ENCODE measurements around the gene MYL3.

GRCh38 chr3:46852334-46852720, 10.9 kb downstream of the MYL3 start:
- TF ChIP-seq, protein P1, sequence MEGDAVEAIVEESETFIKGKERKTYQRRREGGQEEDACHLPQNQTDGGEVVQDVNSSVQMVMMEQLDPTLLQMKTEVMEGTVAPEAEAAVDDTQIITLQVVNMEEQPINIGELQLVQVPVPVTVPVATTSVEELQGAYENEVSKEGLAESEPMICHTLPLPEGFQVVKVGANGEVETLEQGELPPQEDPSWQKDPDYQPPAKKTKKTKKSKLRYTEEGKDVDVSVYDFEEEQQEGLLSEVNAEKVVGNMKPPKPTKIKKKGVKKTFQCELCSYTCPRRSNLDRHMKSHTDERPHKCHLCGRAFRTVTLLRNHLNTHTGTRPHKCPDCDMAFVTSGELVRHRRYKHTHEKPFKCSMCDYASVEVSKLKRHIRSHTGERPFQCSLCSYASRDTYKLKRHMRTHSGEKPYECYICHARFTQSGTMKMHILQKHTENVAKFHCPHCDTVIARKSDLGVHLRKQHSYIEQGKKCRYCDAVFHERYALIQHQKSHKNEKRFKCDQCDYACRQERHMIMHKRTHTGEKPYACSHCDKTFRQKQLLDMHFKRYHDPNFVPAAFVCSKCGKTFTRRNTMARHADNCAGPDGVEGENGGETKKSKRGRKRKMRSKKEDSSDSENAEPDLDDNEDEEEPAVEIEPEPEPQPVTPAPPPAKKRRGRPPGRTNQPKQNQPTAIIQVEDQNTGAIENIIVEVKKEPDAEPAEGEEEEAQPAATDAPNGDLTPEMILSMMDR (IDR thresholded peaks at IDR 0.05) = no peak
- no peak for TF ChIP-seq EZH2 (IDR thresholded peaks at IDR 0.05; ENCODE audit: borderline replicate concordance, insufficient read depth, low read depth, low read length, poor library complexity, severe bottlenecking)
